ACHN (cell line): ENCODE results near the gene ASF1B.
A peak's percentile ranks its signal among the peaks of the same experiment; 100 is the strongest.
"Not testable (repeated sequence)": the region's sequence is repeated elsewhere in the genome, so short reads cannot be mapped to it uniquely, and the experiment has no call there.

Source experiments
- DNase-seq: peaks from one replicate; pipeline ENCODE4 v3.0.0-alpha.2; 2015
- in situ Hi-C: cut with HindIII; loops from 2 replicates; pipeline ENCODE4 v1.10.0; 2017; ENCODE audit warnings: low sequenced_read_pairs, low pct_ligation_motif_present, low pct_unique_long_range_greater_than_20kb

Gene ASF1B

DNA sequence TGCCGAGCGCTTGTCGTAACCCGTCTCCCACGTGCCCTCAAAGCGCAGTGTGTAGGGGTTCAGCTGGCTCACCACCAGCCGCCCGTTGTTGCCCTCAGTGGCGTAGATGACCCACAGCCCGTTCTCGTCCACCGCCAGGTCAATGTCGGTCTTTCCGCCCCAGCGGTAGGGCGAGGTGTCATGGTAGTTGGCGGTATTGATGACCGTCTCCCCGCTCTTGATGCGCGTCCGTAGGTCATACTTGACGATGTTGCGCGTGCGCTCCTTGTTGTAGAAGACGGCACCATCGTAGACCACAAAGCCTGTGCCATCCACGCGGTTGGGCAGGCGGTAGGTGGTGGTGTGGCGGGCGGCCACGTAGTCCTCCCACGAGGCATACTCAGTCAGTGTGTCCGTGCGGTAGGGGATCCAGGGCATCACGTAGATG is 26.5 kb upstream of the ASF1B start:
- DNase-seq: no peak
- in situ Hi-C loops: no loop called here

DNA sequence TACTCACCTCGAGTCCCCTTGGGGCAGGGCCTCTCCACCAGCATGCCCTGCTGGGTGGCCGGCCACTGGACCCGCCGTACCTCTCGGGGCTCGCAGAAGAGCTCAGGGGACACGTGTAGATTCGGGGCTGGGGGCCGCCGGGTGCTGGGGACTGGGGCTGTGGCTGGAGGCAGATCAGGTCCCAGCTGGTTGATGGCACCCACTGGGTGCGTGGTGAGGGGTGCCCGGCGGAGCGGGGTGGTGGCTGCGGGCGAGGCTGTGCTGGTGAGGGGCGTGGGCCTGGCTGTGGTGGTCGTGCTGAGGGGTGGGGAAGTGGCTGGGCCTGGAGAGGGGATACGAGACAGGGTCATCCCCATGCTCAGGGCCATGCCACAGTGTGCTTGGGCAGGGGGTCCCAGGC is 24.9 kb upstream of the ASF1B start:
- in situ Hi-C loops: no loop called here
- no peak for DNase-seq

DNA sequence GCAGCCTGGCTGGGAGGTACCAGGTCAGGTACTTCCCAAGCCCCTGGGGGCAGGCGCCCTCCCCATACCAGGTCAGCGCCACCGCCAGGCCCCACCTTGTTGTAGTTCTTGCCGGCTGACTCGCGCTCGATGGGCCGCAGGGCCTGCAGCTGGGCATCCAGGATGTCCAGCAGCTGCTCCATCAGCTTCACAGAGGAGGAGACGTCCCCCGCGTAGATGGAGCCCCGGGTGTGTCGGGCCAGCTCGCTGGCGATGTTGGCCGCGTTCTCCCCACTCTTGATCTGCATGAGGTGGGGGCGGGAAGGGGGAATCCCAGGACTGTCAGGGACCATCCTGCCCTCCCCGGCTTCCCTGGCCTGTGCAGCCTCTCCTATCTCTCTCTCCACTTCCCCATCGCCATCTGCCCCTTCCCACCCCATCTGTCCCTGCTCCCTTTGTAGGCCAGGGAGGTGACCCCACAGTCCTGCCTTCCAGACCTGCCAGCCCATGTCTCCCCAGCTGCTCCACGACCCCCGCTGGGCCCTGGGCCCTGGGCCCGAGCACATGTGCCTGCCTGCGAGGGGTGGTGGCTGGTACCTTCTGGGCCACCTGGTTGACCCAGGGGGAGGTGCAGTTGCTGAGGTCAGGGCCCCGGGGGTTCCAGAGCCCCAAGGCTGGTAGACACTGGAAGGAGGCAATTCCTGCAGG is 23.8 kb upstream of the ASF1B start:
- DNase-seq: no peak
- in situ Hi-C loops: no loop called here

DNA sequence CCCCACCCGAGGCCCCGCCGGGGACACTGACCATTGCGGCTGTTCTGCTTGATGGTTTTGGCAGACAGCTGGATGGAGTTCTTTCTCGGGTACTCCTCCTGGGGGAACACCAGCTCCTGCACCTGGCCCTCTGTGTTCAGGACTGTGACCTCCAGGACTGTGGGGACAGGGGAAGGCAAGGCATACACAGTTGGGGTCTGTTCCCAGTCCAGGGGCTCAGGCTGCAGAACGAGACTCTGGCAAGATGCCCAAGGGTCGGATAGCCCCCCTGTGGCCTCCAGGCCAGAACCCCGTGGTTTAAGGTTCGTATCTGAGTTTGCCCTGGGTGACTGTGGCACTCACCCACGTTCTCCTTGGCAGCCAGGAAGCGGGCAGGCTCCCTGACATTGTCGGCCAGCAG is 22.7 kb upstream of the ASF1B start:
- in situ Hi-C loops: no loop called here
- DNase-seq: no peak

DNA sequence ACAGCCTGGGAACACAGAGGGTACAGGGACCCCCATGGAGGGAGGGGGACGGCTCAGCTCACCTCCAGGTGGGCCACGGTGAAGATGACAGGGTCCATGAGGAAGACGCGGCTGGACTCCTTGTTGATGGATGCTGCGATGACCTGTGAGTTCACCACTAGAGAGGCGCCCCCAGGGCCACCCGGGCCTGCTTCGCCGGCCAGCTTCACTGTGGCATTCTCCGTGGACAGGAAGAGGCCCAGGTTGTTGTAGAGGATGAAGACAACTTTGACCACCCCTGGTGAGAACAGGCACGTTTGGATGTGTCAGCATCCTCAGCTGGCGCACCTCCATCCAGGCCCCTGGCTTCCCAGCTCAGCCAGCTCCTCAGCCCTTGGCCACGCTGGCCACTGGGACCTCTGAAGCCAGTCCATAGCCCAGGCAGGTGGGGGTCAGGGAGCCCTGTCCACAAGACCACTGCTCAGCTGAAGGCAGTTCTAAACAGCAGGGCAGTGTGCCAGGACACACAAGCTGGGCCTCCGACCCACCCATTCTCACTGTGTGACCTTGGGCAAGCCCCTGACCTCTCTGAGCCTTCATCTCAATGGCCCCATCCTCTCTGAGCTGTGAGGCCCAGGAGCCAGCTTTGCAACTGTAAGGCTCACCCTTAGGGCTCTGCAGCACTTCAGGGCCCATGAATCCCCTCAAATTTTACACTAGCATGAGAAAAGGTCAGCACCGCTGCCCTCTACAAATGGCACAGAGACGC is 22.1 kb upstream of the ASF1B start:
- DNase-seq: no peak
- in situ Hi-C loops: no loop called here

DNA sequence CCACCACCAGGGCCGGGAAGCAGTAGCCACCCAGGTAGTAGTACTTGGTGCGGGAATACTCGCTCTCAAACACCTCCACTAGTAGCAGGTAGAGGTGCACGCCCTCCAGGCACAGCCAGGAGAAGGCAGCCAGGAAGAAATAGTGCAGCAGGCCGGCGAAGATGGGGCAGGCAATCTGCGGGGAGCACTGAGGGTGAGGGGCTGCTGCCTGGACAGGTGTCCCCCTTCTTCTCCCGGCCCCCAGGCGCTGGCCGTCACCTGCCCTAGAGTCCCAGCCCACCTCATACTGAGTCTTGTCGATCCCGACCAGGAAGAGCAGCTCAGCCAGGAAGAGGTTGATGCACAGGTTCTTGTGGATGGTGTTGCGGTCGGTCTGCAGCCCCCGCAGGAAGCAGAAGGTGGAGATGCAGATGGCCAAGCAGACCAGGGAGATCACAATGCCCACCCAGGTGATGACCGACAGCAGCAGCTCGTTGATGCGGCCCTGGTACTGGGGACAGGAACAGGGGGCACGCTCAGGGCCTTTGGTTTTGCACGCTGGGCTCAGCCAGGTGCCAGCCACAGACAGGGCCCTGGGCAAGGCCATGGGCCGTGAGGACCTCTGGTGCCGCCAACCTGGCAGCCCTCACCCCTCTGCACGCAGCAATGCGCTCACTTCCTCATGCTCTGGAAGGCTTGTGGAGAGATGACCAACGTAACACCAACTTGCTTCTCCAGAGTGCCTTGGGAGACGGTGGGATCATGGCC is 20.8 kb upstream of the ASF1B start:
- no peak for DNase-seq
- in situ Hi-C loops: no loop called here

DNA sequence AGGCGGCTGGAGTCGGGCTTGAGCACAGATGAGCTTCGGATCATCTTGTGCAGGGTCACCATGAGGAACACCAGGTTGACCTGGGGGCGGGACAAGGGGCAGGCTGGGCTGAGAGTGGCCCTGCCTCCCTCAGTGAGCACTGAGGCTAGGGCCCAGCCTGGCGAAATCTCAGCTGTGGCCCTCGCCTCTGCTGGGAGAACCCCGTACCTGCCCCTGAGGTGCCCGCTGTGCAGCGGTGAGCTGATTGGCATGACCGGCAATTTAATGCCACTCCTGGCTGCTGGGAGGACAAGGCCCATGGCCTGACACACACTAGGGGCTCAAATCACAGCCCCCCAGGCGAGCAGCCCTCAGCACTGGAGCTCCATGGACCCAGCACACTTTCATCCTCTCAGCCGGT is 19.7 kb upstream of the ASF1B start:
- DNase-seq: no peak

DNA sequence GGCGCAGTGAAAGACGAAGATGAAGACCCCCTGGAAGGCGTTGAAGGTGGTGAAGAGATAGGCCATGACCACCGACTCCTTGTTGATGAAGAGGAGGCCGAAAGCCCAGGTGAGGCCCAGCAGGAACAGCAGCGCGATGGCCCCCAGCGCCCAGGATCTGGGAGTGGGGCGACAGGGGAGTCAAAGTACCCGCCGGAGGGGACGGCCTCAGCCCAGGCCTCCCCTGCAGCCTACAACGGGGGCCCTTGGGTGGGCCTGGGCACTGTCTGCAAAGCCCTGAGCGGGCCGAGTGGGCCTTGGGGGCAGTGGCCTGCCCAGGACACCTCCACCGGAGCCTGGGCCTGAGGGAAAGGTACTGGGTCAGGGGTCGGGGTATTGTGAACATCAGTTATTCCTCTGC is 19.0 kb upstream of the ASF1B start:
- in situ Hi-C loops: no loop called here
- DNase-seq: no peak

More for the DNA sequence above, 19.7 kb upstream of the ASF1B start:
- in situ Hi-C loops: no loop called here

DNA sequence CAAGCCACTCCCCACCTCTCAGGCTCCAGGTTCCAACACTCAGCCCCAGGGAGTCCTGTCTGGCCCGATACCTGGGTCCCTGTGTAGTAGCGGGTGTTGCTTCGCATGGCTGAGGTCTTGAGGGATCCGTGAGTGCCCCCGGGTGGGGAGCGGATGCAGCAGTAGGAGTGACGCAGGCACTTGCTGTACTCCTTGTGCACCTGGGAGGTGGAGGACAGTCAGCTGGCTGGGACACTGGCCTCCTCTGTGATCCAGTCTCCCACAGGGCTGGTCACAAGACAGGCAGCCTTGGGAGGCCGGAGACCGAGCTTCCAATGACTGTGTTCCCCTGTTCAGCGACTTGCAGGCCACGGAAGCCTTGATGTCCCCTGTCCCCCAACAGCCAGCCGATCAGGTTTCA is 16.3 kb upstream of the ASF1B start:
- in situ Hi-C loops: no loop called here
- DNase-seq: no peak

DNA sequence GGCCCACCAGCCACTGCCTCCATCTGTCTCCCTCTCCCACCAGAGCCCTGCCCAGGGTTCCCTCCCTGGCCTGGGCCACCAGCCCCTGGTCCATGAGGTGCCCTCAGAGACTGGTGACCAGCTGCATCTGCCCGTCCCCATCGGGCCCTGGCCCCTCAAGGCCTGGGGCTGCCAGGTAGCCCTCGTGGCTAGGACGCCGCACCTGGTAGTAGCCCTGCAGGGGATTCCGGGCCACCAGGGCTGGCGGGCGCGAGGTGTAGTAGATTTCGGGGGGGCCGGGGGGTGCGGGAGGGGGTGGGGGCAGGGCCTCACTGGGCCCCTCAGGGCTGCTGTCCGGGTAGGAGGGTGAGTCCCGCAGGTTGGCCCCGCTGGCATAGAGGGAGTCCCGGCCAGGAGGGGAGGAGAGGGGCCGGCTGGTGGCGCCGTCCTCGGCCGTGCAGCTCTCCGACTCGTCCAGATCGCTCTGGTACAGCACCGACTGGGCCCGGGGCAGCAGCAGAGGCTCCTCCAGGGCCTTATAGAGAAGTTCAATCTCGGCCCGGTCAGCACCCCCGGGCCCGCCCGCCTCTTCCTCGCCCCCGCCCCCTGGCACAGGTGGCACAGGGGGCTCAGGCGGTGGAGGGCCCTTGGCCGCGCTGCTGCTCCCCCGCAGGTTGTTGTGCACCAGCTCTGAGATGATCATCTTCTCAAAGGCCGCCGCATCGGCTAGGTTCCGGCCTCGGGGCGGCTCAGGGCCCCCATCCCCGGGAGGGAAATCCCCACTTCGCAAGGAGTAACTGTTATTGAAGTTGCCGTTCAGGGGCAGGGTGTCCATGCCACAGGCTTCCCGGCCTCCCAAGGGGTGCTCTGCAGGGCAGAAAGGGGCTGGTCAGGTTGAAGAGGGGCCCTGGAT is 14.6 kb upstream of the ASF1B start:
- no peak for DNase-seq
- in situ Hi-C loops: no loop called here

DNA sequence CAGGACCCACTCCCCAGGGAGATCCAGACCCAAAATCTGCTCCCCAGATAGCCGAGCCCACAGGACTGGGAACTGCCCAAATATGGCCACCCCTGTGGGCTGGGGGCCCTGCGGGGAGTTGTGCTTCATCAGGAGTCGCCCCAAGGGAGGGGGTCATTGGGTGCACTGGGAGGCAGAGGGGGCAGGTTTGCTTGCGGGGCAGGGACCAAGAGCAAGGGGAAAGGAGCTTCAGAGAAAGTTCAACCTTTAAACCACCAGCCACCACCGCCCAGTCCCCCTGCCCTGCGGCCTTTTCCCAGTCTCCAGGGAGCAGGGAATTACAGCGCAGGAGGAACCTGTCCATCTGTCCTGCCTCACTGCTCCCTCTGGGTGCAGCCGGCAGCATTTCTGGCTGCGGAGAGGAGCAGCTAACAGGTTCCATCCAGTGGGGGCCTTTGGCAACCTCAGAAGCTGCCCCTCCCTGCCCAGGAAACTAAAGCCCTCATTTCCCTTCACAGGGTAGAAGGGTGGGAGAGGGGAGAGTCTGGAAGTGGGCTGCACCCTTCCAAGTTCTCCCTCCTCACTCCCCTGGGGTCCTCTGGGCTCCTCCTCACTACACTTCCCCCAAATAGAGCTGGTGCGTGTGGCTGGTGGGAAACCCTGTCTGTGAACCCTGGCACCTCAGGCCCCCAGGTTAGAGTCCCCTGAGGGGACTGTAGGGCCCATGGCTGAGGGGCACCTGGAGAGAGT is 13.8 kb upstream of the ASF1B start:
- DNase-seq: no peak
- in situ Hi-C loops: no loop called here

DNA sequence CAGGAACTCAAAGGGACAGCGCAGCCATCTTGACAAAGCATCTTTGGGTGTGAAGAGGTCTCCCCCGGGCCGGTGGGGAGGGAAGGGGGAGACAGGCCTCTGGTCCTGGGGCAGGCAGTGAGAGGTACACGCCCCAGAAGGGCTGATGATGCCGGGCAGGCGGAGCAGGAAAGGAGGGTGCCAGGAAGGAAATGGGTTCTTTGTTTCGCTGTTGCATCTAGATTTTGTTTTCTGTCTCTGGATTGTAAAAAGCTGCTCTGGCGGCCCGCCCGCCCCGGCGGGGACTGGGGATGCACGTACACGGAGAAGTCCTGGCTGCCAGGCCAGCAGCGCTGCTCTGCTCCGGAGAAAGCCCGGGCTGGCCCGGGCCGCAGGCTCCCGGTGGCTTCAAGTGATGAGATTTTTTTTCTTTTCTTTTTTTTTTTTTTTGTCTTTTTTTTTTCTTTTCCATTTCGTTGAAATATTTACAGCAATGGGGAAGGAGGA is 13.2 kb upstream of the ASF1B start:
- no peak for DNase-seq

DNA sequence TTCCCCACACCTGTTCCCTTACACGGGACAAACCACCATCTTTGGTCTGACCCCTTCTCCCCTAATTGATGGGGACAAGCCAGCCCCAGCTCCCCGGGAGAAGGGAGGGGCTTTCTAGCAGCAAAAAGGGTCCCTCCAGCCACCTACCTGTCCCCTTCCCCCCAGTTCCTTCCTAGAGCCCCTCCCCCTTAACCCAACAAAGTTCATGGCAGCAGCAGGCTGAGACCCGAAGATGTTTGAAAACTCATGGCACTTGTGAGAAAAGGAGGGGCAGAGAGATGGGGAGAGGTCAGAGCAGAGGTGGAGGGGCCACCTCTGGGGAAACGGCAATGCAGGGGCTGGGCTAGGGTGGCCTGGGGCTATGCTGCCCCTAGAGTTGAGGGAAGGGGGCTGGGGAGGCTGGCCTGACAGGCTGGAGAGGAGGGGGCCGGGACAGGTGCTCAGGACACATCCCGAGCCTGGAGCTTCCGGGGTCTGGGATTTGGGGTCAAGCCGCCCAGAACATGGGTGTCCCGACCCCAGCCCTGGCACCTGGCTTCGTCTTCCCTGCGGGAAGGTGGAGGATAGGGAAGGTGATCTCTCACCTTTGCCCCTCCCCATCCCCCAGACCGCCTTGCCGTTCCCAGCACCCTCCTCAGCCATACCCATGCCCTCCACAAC is 12.5 kb upstream of the ASF1B start:
- DNase-seq: no peak
- in situ Hi-C loops: no loop called here

More for the DNA sequence above, 13.2 kb upstream of the ASF1B start:
- in situ Hi-C loops: no loop called here

DNA sequence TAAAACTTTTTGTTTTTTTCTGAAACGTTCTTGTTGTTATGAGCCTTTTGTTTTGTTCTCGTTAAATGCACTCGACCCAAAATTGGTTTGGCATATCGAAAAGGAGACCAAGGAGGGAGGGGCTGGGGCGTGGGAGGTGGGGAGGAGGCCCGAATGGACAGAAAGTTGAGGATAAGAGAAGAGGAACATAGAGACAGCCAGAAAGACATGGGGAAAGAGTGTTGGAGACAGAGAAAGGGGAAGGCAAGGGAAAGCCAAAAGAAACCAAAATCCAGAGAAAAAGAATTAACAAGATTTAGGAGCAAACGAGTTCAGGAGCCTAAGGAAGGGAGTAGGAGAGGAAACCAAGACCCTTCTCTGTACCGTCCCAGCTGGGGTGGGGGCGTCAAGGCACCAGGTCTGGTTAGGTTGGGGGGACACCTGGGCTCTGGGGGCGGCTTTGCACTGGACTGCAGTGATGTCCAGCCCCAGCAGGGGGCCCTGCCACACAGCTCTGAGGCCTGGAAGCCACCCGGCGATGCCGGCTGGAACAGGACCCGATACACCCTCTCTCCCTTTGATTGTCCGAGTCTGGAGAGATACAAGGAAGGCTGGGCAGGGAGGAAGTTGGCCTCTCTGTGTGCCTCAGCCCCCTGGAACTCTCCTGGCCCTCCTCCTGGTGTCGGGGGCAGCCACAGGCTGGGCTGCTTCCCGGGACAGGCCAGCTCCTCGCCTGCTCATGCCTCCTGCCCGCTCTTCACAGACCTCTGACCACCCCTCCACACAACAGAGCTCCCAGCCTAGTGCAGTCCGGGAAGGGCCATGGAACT is 11.6 kb upstream of the ASF1B start:
- peak; percentile 40 for DNase-seq
- in situ Hi-C loops: no loop called here

DNA sequence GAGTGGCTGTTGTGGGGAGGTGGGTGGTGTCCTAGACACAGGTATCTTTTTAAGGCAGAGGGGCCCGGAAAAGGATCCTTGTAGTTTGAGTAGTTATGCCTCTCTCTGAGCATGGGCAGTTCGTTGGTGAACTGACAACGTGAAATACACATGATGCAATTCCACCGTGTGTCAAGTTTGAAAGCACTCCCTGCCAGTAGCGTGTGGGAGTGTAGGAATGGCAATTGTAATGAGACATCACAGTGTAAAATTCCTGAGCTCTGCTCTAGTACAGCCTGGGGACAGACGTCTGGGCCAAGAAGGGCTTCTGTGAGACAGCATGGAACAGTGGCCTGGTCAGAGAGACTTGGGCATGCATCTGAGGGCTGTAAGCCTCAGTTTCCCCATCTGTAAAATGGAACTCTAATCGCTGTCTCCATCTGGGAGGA is 10.4 kb upstream of the ASF1B start:
- in situ Hi-C loops: no loop called here
- DNase-seq: no peak

DNA sequence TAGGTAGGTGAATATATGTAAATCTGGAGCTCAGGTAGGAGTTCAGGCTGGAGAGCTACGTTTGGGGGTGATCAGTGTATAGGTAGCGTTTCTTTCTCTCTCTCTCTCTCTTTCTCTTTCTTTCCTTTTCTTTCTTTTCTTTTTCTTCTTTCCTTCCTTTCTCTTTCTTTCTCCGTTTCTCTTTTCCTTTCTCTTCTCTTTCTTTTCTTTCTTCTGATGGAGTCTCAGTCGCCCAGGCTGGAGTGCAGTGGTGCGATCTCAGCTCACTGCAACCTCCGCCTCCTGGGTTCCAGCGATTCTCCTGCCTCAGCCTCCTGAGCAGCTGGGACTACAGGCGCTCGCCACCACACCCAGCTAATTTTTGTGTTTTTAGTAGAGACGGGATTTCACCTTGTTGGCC is 9.8 kb upstream of the ASF1B start:
- DNase-seq, in situ Hi-C loops: not testable (repeated sequence)

DNA sequence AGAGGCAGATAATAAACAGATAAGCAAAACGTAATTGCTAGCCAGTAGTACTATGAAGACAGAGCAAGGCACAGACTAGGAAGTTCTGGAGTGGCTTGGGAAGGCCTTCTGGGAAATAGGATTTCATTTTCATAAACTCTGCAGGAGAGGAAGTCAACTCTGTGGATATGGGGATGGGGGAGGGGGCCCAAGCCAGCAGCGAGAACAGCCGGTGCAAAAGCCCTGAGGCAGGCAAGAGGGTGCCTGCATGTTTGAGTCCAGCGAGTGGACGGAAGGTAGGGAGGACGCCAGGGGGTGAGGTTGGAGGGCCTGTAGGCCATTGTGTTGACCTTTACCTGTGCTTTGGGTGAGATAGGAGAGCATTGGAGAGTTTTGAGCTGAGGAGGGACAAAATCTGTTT is 9.0 kb upstream of the ASF1B start:
- in situ Hi-C loops: no loop called here
- no peak for DNase-seq
